Measurements from ENCODE around the gene NEGR1.

- TF ChIP-seq ZNF175 (CRISPR knock-in tag; IDR thresholded peaks at IDR 0.05; ENCODE audit: low read depth) = no peak
- no peak for TF ChIP-seq MCM2 (IDR thresholded peaks at IDR 0.05; ENCODE audit: low read depth)
- no peak for TF ChIP-seq NFXL1 (CRISPR knock-in tag; IDR thresholded peaks at IDR 0.05)
- no peak for TF ChIP-seq RFX7 (CRISPR knock-in tag; IDR thresholded peaks at IDR 0.05)
- TF ChIP-seq MCM7 (IDR thresholded peaks at IDR 0.05) = no peak
- TF ChIP-seq TSHZ1 (CRISPR knock-in tag; IDR thresholded peaks at IDR 0.05) = no peak
- no peak for TF ChIP-seq CBX5 (IDR thresholded peaks at IDR 0.05; ENCODE audit: borderline replicate concordance, low read depth)
- TF ChIP-seq MTA1 (IDR thresholded peaks at IDR 0.05; ENCODE audit: borderline replicate concordance) = no peak
- TF ChIP-seq TAF9B (IDR thresholded peaks at IDR 0.05; ENCODE audit: partially characterized antibody) = no peak
- TF ChIP-seq ZHX1 (conservative IDR thresholded peaks at IDR 0.05; ENCODE audit: low read length) = no peak
- no peak for TF ChIP-seq CTCF (IDR thresholded peaks at IDR 0.05 in 2 of 3, conservative IDR thresholded peaks at IDR 0.05 in 1 of 3; ENCODE audit: insufficient read depth in 2 of 3, low read depth in 1 of 3, low read length in 3 of 3)
These were observed 215.9 kb downstream of the NEGR1 start for GRCh38 chr1:72066431-72066830.
